HG03575 (cell line): ENCODE measurements around the gene CALHM5.

Source experiments
- ATAC-seq: cut with Tn5 transposase; IDR thresholded peaks from one replicate; pipeline ENCODE4 v1.9.1; 2021; ENCODE audit not compliant: unreplicated experiment, insufficient number of reproducible peaks, low FRiP score; ENCODE audit errors: extremely low read depth

CALHM5 gene

GRCh38 chr6:116570856-116571682 lies 59.6 kb downstream of the CALHM5 start, which contains the start of gene RWDD1:
RWDD1 (plus strand) TSS chr6:116571504; CDS start chr6:116571583, 79 bp downstream.
- ATAC-seq = peak; percentile 86

- ATAC-seq = no peak
Measured at GRCh38 chr6:116571683-116572000, 60.2 kb downstream of the CALHM5 start.

GRCh38 chr6:116572162-116572561 lies 60.7 kb downstream of the CALHM5 start:
- ATAC-seq = no peak
